Liver (tissue), 9 donors: ENCODE measurements around the gene GRID2IP. TPM values are rescaled to one million over a fixed set of nuclear protein-coding genes. Genes with fewer than 3 reads are reported as not detected.

ENCODE experiments used
- DNase-seq: peaks from one replicate; pipeline ENCODE4 v3.0.0-alpha.2; 2017; ENCODE audit warnings: low spot score
- H3K27ac ChIP-seq, 2 donors: one replicate each; pipeline ENCODE4 v1.7.0; 2013; ENCODE audit warnings: inconsistent platforms in 2 of 2, low read length in 2 of 2, control low read depth in 1 of 2, low read depth in 1 of 2, mild to moderate bottlenecking in 1 of 2
- H3K27me3 ChIP-seq, 4 donors: one replicate each; pipeline versions ENCODE4 v1.6.1 to v1.7.0; 2013; ENCODE audit warnings: low read length in 3 of 4, inconsistent platforms in 1 of 4, mild to moderate bottlenecking in 1 of 4, moderate library complexity in 1 of 4; ENCODE audit not compliant: control insufficient read depth in 4 of 4, insufficient read depth in 4 of 4
- H3K36me3 ChIP-seq, 4 donors: one replicate each; pipeline versions ENCODE4 v1.6.1 to v1.7.0; 2013; ENCODE audit warnings: low read length in 3 of 4, mild to moderate bottlenecking in 3 of 4, low read depth in 1 of 4, moderate library complexity in 1 of 4; ENCODE audit not compliant: control insufficient read depth in 4 of 4, insufficient read depth in 3 of 4
- H3K4me1 ChIP-seq, 4 donors: one replicate each; pipeline versions ENCODE4 v1.6.1 to v1.7.0; 2013; ENCODE audit warnings: low read length in 3 of 4, mild to moderate bottlenecking in 3 of 4, moderate library complexity in 1 of 4; ENCODE audit not compliant: control insufficient read depth in 4 of 4, insufficient read depth in 4 of 4
- H3K4me3 ChIP-seq, 3 donors: one replicate each; pipeline versions ENCODE4 v1.6.1 to v1.7.0; 2013; ENCODE audit warnings: low read length in 3 of 3, control low read depth in 1 of 3, low read depth in 1 of 3, mild to moderate bottlenecking in 1 of 3
- H3K9ac ChIP-seq, 2 donors: one replicate each; pipeline ENCODE4 v1.7.0; 2013; ENCODE audit warnings: low read length in 2 of 2, mild to moderate bottlenecking in 2 of 2, moderate library complexity in 2 of 2, control low read depth in 1 of 2, low read depth in 1 of 2
- H3K9me3 ChIP-seq, 4 donors: one replicate each; pipeline versions ENCODE4 v1.6.1 to v1.7.0; 2013; ENCODE audit warnings: low read length in 3 of 4; ENCODE audit not compliant: control insufficient read depth in 4 of 4
- EGR1 ChIP-seq, 2 donors: IDR thresholded peaks; 2 replicates each; pipeline ENCODE4 v1.6.1; 2016 to 2018; ENCODE audit warnings: antibody characterized with exemption in 2 of 2, low read depth in 2 of 2
- FOXA1 ChIP-seq: IDR thresholded peaks from 2 replicates; pipeline ENCODE4 v1.6.1; 2016; ENCODE audit warnings: antibody characterized with exemption
- FOXA2 ChIP-seq: IDR thresholded peaks from 2 replicates; pipeline ENCODE4 v1.6.1; 2016; ENCODE audit warnings: antibody characterized with exemption
- GABPA ChIP-seq, 2 donors: IDR thresholded peaks in 1 of 2; conservative IDR thresholded peaks in 1 of 2; 2 replicates each; pipeline ENCODE4 v1.6.1; 2016; ENCODE audit warnings: antibody characterized with exemption in 2 of 2, mild to moderate bottlenecking in 1 of 2, moderate library complexity in 1 of 2
- HNF4A ChIP-seq, 2 donors: conservative IDR thresholded peaks; 2 replicates each; pipeline ENCODE4 v1.6.1; 2016; ENCODE audit warnings: antibody characterized with exemption in 2 of 2, mild to moderate bottlenecking in 2 of 2
- HNF4G ChIP-seq: IDR thresholded peaks from 2 replicates; pipeline ENCODE4 v1.6.1; 2016; ENCODE audit warnings: antibody characterized with exemption
- JUND ChIP-seq, 2 donors: IDR thresholded peaks; 2 replicates each; pipeline ENCODE4 v1.6.1; 2016; ENCODE audit warnings: antibody characterized with exemption in 2 of 2
- MAX ChIP-seq: IDR thresholded peaks from 2 replicates; pipeline ENCODE4 v1.6.1; 2016; ENCODE audit warnings: antibody characterized with exemption
- NR2F2 ChIP-seq: IDR thresholded peaks from 2 replicates; pipeline ENCODE4 v1.6.1; 2016; ENCODE audit warnings: antibody characterized with exemption
- RAD21 ChIP-seq, 2 donors: IDR thresholded peaks; 2 replicates each; pipeline ENCODE4 v1.6.1; 2016; ENCODE audit warnings: antibody characterized with exemption in 2 of 2, mild to moderate bottlenecking in 2 of 2
- REST ChIP-seq: IDR thresholded peaks from 2 replicates; pipeline ENCODE4 v1.6.1; 2016; ENCODE audit warnings: antibody characterized with exemption, mild to moderate bottlenecking
- RXRA ChIP-seq, 2 donors: IDR thresholded peaks; 2 replicates each; pipeline ENCODE4 v1.6.1; 2017 to 2018; ENCODE audit warnings: antibody characterized with exemption in 2 of 2, mild to moderate bottlenecking in 1 of 2
- SP1 ChIP-seq: IDR thresholded peaks from 2 replicates; pipeline ENCODE4 v1.6.1; 2018; ENCODE audit warnings: antibody characterized with exemption, mild to moderate bottlenecking
- TAF1 ChIP-seq: conservative IDR thresholded peaks from 2 replicates; pipeline ENCODE4 v1.6.1; 2016; ENCODE audit warnings: antibody characterized with exemption, mild to moderate bottlenecking
- WGBS: extraction: QIAGEN DNeasy Blood & Tissue Kit; methylation state at CpG from one replicate; pipeline ENCODE4 v1.1.7; 2013; 5-methylcytosine and 5-hydroxymethylcytosine counted together
- polyA plus RNA-seq, 2 donors: library from polyadenylated mRNA; stranded (reverse) in 1 of 2; unstranded in 1 of 2; fragments of 200-250 nt in 1 of 2; fragments of >200 nt in 1 of 2; fragmentation: Nextera tagmentation in 1 of 2; extraction: Ambion mirVana in 1 of 2; gene quantifications; one replicate each; pipeline versions ENCODE4 v1.2.1 to v1.2.3, GENCODE V29; 2013 to 2015
- total RNA-seq, 2 donors: library from RNA; depleted of rRNA; stranded (reverse); fragments of >200 nt; gene quantifications; one replicate each; pipeline ENCODE4 v1.2.3, GENCODE V29; 2014
- TF ChIP-seq, protein P1 (sequence below): IDR thresholded peaks from 2 replicates; pipeline ENCODE4 v1.6.1; 2016; ENCODE audit warnings: antibody characterized with exemption
- TF ChIP-seq, protein P2 (sequence below): fragments of 150-350 bp; IDR thresholded peaks from 2 replicates; pipeline ENCODE4 v1.5.1; 2017; ENCODE audit warnings: improper control_type of control experiment, low read depth, low read length; ENCODE audit not compliant: missing input control
- donor health status: healthy.
- donor health status: healthy.
- donor health status: healthy.
- donor health status: healthy.
- donor health status: healthy.

The GRID2IP gene
- total and polyA plus RNA-seq, 4 donors, result 0.05 to 0.08 TPM; not detected in 2

DNA sequence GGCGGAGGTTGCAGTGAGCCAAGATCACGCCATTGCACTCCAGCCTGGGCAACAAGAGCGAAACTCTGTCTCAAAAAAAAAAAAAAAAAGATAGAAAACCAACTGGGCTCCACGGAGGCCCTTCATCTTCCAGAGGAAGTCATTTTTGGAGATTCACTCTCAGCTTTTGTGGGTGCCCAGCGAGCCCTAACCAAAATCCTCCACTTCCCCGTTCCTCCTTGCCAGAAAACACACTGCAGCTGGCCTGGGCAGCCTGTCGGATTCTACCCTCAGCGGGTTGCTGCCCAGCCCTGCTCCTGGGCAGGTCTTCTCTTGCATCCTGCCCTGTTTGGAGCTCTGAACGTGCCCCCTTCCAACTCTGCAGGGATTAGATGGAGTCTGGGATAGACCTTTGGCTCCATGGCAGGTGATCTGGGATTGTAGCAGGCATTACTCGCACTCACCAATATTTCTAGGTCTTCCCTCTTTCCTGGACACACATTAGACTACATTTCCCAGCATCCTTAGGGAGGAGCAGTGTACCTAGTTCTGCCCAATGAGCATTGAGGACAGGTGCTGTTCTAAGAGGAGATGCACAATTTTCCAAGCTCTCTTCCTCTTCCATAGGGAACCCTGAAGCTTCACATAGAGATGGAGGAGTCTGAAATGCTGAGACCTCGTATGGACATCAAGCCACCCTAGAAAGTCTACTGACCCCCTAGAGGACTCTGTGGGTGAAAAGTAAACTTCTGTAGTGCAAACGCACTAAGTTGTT lies 4.6 kb downstream of the GRID2IP start:
- 76% methylated on average over 11 of the region's 12 CpGs for WGBS

GRCh38 chr7:6545398-6546126 lies 5.7 kb downstream of the GRID2IP start:
- H3K36me3 ChIP-seq, result no peaks in the 10 kb centered on the region
- no peaks in the 10 kb centered on the region for H3K4me1 ChIP-seq
- no peaks in the 10 kb centered on the region for H3K27me3 ChIP-seq
- no peak overlapping the region for H3K4me3 ChIP-seq
- TF ChIP-seq RAD21 (IDR thresholded peaks at IDR 0.05) (no peak), MAX (no peak), REST (no peak), NR2F2 (no peak), FOXA2 (no peak), JUND (IDR thresholded peaks at IDR 0.05) (no peak), EGR1 (IDR thresholded peaks at IDR 0.05; ENCODE audit: low read depth in 2 of 2) (no peak)
- WGBS, result 87% methylated on average over 22 of the region's 22 CpGs
- DNase-seq, result no peak
- H3K9me3 ChIP-seq, result no peaks in the 10 kb centered on the region
- no peak overlapping the region for H3K27ac ChIP-seq
- H3K9ac ChIP-seq, result no peak overlapping the region

More for the DNA sequence above, 4.6 kb downstream of the GRID2IP start:
- no peaks in the 10 kb centered on the region for H3K36me3 ChIP-seq
- no peaks in the 10 kb centered on the region for H3K4me1 ChIP-seq
- no peak for TF ChIP-seq GABPA (IDR thresholded peaks at IDR 0.05 in 1 of 2, conservative IDR thresholded peaks at IDR 0.05 in 1 of 2)
- no peak for TF ChIP-seq FOXA1
- TF ChIP-seq, protein P1, sequence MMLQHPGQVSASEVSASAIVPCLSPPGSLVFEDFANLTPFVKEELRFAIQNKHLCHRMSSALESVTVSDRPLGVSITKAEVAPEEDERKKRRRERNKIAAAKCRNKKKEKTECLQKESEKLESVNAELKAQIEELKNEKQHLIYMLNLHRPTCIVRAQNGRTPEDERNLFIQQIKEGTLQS, result no peak
- TF ChIP-seq FOXA2, result no peak
- TF ChIP-seq RXRA (IDR thresholded peaks at IDR 0.05), result no peak
- no peaks in the 10 kb centered on the region for H3K9me3 ChIP-seq
- DNase-seq, result no peak
- H3K27me3 ChIP-seq, result no peaks in the 10 kb centered on the region
- H3K4me3 ChIP-seq, result no peak overlapping the region
- H3K27ac ChIP-seq, result no peak overlapping the region
- H3K9ac ChIP-seq, result no peak overlapping the region

GRCh38 chr7:6542368-6542767 lies 8.9 kb downstream of the GRID2IP start:
- no peak overlapping the region for H3K4me3 ChIP-seq
- no peak overlapping the region for H3K9ac ChIP-seq
- 89% methylated on average over 1 of the region's 1 CpG for WGBS
- no peak overlapping the region for H3K27ac ChIP-seq
- no peak for DNase-seq
- peaks cover 0 to 6% (median 2%) of the 10 kb centered on the region in 4 donors for H3K27me3 ChIP-seq
- H3K36me3 ChIP-seq, result no peaks in the 10 kb centered on the region
- H3K4me1 ChIP-seq, result no peaks in the 10 kb centered on the region
- H3K9me3 ChIP-seq, result no peaks in the 10 kb centered on the region
- TF ChIP-seq GABPA (IDR thresholded peaks at IDR 0.05 in 1 of 2, conservative IDR thresholded peaks at IDR 0.05 in 1 of 2) (no peak), HNF4A (conservative IDR thresholded peaks at IDR 0.05) (no peak), HNF4G (no peak), EGR1 (IDR thresholded peaks at IDR 0.05; ENCODE audit: low read depth in 2 of 2) (no peak), SP1 (no peak), RAD21 (IDR thresholded peaks at IDR 0.05) (no peak), TAF1 (no peak), JUND (IDR thresholded peaks at IDR 0.05) (no peak), REST (no peak)
- TF ChIP-seq, protein P2, sequence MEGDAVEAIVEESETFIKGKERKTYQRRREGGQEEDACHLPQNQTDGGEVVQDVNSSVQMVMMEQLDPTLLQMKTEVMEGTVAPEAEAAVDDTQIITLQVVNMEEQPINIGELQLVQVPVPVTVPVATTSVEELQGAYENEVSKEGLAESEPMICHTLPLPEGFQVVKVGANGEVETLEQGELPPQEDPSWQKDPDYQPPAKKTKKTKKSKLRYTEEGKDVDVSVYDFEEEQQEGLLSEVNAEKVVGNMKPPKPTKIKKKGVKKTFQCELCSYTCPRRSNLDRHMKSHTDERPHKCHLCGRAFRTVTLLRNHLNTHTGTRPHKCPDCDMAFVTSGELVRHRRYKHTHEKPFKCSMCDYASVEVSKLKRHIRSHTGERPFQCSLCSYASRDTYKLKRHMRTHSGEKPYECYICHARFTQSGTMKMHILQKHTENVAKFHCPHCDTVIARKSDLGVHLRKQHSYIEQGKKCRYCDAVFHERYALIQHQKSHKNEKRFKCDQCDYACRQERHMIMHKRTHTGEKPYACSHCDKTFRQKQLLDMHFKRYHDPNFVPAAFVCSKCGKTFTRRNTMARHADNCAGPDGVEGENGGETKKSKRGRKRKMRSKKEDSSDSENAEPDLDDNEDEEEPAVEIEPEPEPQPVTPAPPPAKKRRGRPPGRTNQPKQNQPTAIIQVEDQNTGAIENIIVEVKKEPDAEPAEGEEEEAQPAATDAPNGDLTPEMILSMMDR, result no peak
- TF ChIP-seq, protein P1, result no peak
